HCT116 (cell line): ENCODE results near the gene TRAF3. TPM values are rescaled to one million over a fixed set of nuclear protein-coding genes. Genes with fewer than 3 reads are reported as not detected.

Experiments
- ATAC-seq: fragments of 200-7000 bp; cut with Tn5 transposase; 2 replicates; pipeline ENCODE4 v1.9.1; 2020; ENCODE audit warnings: mild to moderate bottlenecking, moderate library complexity
- BruUV-seq: library from RNA; stranded (reverse); fragments of 400-500 nt; replicated peaks from 2 replicates; lab custom pipeline; 2021; lab: Mats Ljungman, UMichigan
- CTCF ChIA-PET: fragments of 300-600 bp; sonication (Branson Sonifier 250); formaldehyde crosslinking; loops from one replicate; lab custom pipeline; 2021; ENCODE audit warnings: antibody characterized with exemption; lab: Charles Lee
- POLR2A ChIA-PET: fragments of 300-600, 350-600 bp; sonication (Branson Sonifier 250); formaldehyde crosslinking; loops from one replicate; lab custom pipeline; 2021; ENCODE audit warnings: antibody characterized with exemption; lab: Charles Lee
- RAD21 ChIA-PET, 2 experiments: fragments of 300-600 bp; sonication (Branson Sonifier 250); formaldehyde crosslinking; loops; one replicate each; lab custom pipeline; 2023; ENCODE audit warnings: low total read pairs in 2 of 2; ENCODE audit not compliant: uncharacterized antibody in 2 of 2, unreplicated experiment in 2 of 2, low non-redundant PET in 1 of 2; lab: Charles Lee
- DNase-seq: peaks from one replicate; pipeline ENCODE4 v3.0.0-alpha.2; 2010; ENCODE audit warnings: low read depth, low spot score
- H2AFZ ChIP-seq: fragments of 200-600 bp; shearing (Covaris generic), sonication (generic); 2 replicates; pipeline ENCODE4 v1.6.1; 2017; ENCODE audit warnings: low read depth, mixed run types, mixed read lengths, antibody characterized with exemption, low read length; ENCODE audit not compliant: poor library complexity, severe bottlenecking
- H3K27ac ChIP-seq: 2 replicates; pipeline ENCODE4 v1.5.1; 2012; ENCODE audit warnings: low read depth, low read length
- H3K27me3 ChIP-seq: fragments of 200-600 bp; sonication (generic); 2 replicates; pipeline ENCODE4 v1.6.1; 2016; ENCODE audit warnings: mixed run types, low read length, mixed read lengths; ENCODE audit not compliant: insufficient read depth
- H3K36me3 ChIP-seq, 2 experiments: fragments of 200-500 bp in 1 of 2; fragments of 200-600 bp in 1 of 2; sonication (Bioruptor generic) in 1 of 2; sonication (generic) in 1 of 2; 2 replicates each; pipeline versions ENCODE4 v1.5.1 to v1.6.1; 2014 to 2016; ENCODE audit warnings: low read length in 2 of 2, inconsistent platforms in 1 of 2, mixed read lengths in 1 of 2, mixed run types in 1 of 2; ENCODE audit not compliant: insufficient read depth in 2 of 2, control insufficient read depth in 1 of 2
- H3K4me1 ChIP-seq, 2 experiments: fragments of 200-600 bp in 1 of 2; sonication (generic) in 1 of 2; 2 replicates each; pipeline versions ENCODE4 v1.5.1 to v1.6.1; 2012 to 2017; ENCODE audit warnings: low read length in 2 of 2, inconsistent platforms in 1 of 2, mild to moderate bottlenecking in 1 of 2, mixed read lengths in 1 of 2, mixed run types in 1 of 2, moderate library complexity in 1 of 2; ENCODE audit not compliant: insufficient read depth in 2 of 2, control insufficient read depth in 1 of 2
- H3K4me2 ChIP-seq: fragments of 200-600 bp; sonication (generic); 2 replicates; pipeline ENCODE4 v1.6.1; 2017; ENCODE audit warnings: mixed run types, low read length, mixed read lengths
- H3K4me3 ChIP-seq, 2 experiments: fragments of 200-600 bp in 1 of 2; sonication (generic) in 1 of 2; replicated peaks in 1 of 2; 2 replicates each; pipeline ENCODE4 v1.5.1; 2011 to 2016; ENCODE audit warnings: low read length in 2 of 2, control low read depth in 1 of 2, low read depth in 1 of 2, mild to moderate bottlenecking in 1 of 2, mixed read lengths in 1 of 2, mixed run types in 1 of 2
- H3K79me2 ChIP-seq: fragments of 200-600 bp; sonication (generic); 2 replicates; pipeline ENCODE4 v1.6.1; 2017; ENCODE audit warnings: mild to moderate bottlenecking, mixed run types, low read length, moderate library complexity, mixed read lengths; ENCODE audit not compliant: insufficient read depth
- H3K9ac ChIP-seq: fragments of 200-600 bp; sonication (generic); 2 replicates; pipeline ENCODE4 v1.6.1; 2016; ENCODE audit warnings: low read length, mixed read lengths
- H3K9me2 ChIP-seq: fragments of 200-600 bp; sonication (generic), shearing (Covaris generic); 2 replicates; pipeline ENCODE4 v1.6.1; 2017; ENCODE audit warnings: mixed run types, mild to moderate bottlenecking, moderate library complexity; ENCODE audit not compliant: insufficient read depth
- H3K9me3 ChIP-seq, 2 experiments: fragments of 200-500 bp in 1 of 2; fragments of 200-600 bp in 1 of 2; sonication (Bioruptor generic) in 1 of 2; sonication (generic) in 1 of 2; 2 replicates each; pipeline ENCODE4 v1.6.1; 2014 to 2017; ENCODE audit warnings: low read length in 2 of 2, mixed read lengths in 2 of 2, inconsistent platforms in 1 of 2, low read depth in 1 of 2, mild to moderate bottlenecking in 1 of 2, mixed run types in 1 of 2, moderate library complexity in 1 of 2; ENCODE audit not compliant: control insufficient read depth in 1 of 2, insufficient read depth in 1 of 2
- H4K20me1 ChIP-seq: fragments of 200-600 bp; sonication (generic), shearing (Covaris generic); 2 replicates; pipeline ENCODE4 v1.6.1; 2017; ENCODE audit warnings: mixed run types, mild to moderate bottlenecking, moderate library complexity; ENCODE audit not compliant: insufficient read depth
- ATF3 ChIP-seq: IDR thresholded peaks from 2 replicates; pipeline ENCODE4 v1.6.1; 2012
- CTCF ChIP-seq, 3 experiments: fragments of 200-600 bp in 1 of 3; sonication (generic) in 1 of 3; IDR thresholded peaks in 2 of 3; conservative IDR thresholded peaks in 1 of 3; 2 replicates each; pipeline ENCODE4 v1.5.1; 2012 to 2017; ENCODE audit warnings: low read depth in 2 of 3, low read length in 2 of 3, antibody characterized with exemption in 1 of 3, borderline replicate concordance in 1 of 3, control low read depth in 1 of 3, mild to moderate bottlenecking in 1 of 3, mixed read lengths in 1 of 3, mixed run types in 1 of 3, moderate library complexity in 1 of 3; ENCODE audit not compliant: insufficient read depth in 1 of 3
- ELF1 ChIP-seq: IDR thresholded peaks from 2 replicates; pipeline ENCODE4 v1.6.1; 2012; ENCODE audit warnings: low read depth, borderline replicate concordance
- POLR2A ChIP-seq: IDR thresholded peaks from 2 replicates; pipeline ENCODE4 v1.7.0; 2011; ENCODE audit warnings: borderline replicate concordance; ENCODE audit not compliant: insufficient read depth, insufficient read length; ENCODE audit errors: extremely low read depth
- SIN3A ChIP-seq: IDR thresholded peaks from 2 replicates; pipeline ENCODE4 v1.6.1; 2012; ENCODE audit warnings: low read depth
- ZNF274 ChIP-seq: fragments of 200-500 bp; sonication (Bioruptor generic); IDR thresholded peaks from 2 replicates; pipeline ENCODE4 v1.6.1; 2014; ENCODE audit warnings: mild to moderate bottlenecking, low read depth, low read length, inconsistent platforms
- intact Hi-C: fragments of 100-400 bp; cut with micrococcal nuclease; formaldehyde crosslinking; loops from 2 replicates; pipeline ENCODE4 v1.10.0; 2022
- total RNA-seq: library from RNA; stranded (reverse); gene quantifications from one replicate; pipeline ENCODE4 v1.2.1, GENCODE V29; 2021; ENCODE audit not compliant: unreplicated experiment

TRAF3 gene
- total RNA-seq, 1 experiment from 2014 or later: 32.1 TPM

- ChIA-PET POLR2A (no interaction called here), RAD21 (no interaction called here), CTCF (no interaction called here)
- ATAC-seq: no peak
- no peak overlapping the region for H3K9ac ChIP-seq
- no peaks in the 10 kb centered on the region for H3K79me2 ChIP-seq
- DNase-seq: no peak
- no peaks in the 10 kb centered on the region for H4K20me1 ChIP-seq
- H3K9me2 ChIP-seq: no peaks in the 10 kb centered on the region
- peaks cover 0 to 4% of the 10 kb centered on the region in 2 experiments; a peak in 1 of 4 replicates for H3K4me1 ChIP-seq
- H3K9me3 ChIP-seq: no peaks in the 10 kb centered on the region
- BruUV-seq: no TSS peak
- no peaks in the 10 kb centered on the region for H3K27me3 ChIP-seq
- H3K36me3 ChIP-seq: peaks cover 21 to 36% of the 10 kb centered on the region in 2 experiments
- H2AFZ ChIP-seq: no peak overlapping the region
- H3K4me2 ChIP-seq: no peak overlapping the region
- no peak for TF ChIP-seq ELF1
- TF ChIP-seq ZNF274: no peak
- no peak for TF ChIP-seq ATF3
- TF ChIP-seq CTCF (IDR thresholded peaks at IDR 0.05 in 2 of 3, conservative IDR thresholded peaks at IDR 0.05 in 1 of 3; ENCODE audit: borderline replicate concordance in 1 of 3, insufficient read depth in 1 of 3, low read depth in 2 of 3, low read length in 2 of 3): no peak
- TF ChIP-seq POLR2A: no peak
- TF ChIP-seq SIN3A: no peak
- no peak overlapping the region for H3K27ac ChIP-seq
- intact Hi-C loops: no loop called here
- no peak overlapping the region for H3K4me3 ChIP-seq
These were observed 168.3 kb downstream of the TRAF3 start for GRCh38 chr14:102945346-102946130.
